AG04450 (cell line): ENCODE measurements around the gene DXO. TPM values are rescaled to one million over a fixed set of nuclear protein-coding genes. Genes with fewer than 3 reads are reported as not detected.

Source experiments
- CTCF ChIA-PET: fragments of 300-600, 350-600 bp; formaldehyde crosslinking; extraction: SDS; loops from one replicate; lab custom pipeline; 2022; ENCODE audit warnings: antibody characterized with exemption, inconsistent platforms; lab: Charles Lee
- POLR2A ChIA-PET: fragments of 350-600 bp; formaldehyde crosslinking; extraction: SDS; loops from one replicate; lab custom pipeline; 2021; ENCODE audit warnings: antibody characterized with exemption, inconsistent platforms; lab: Yijun Ruan, JAX
- DNase-seq: peaks from one replicate; pipeline ENCODE4 v3.0.0-alpha.2; 2011; ENCODE audit warnings: low read depth, low spot score
- H3K27ac ChIP-seq: one replicate; pipeline ENCODE4 v1.5.1; 2012; ENCODE audit warnings: low read depth, low read length, control low read depth
- H3K27me3 ChIP-seq: one replicate; pipeline ENCODE4 v1.6.0; 2012; ENCODE audit warnings: low read length; ENCODE audit not compliant: control insufficient read depth, insufficient read depth
- H3K4me3 ChIP-seq: 2 replicates; pipeline ENCODE4 v1.5.1; 2011; ENCODE audit warnings: mild to moderate bottlenecking, low read depth, low read length, control low read depth
- H3K9me3 ChIP-seq: 2 replicates; pipeline ENCODE4 v1.5.1; 2012; ENCODE audit warnings: low read length; ENCODE audit not compliant: control insufficient read depth, insufficient read depth
- polyA plus RNA-seq: library from polyadenylated mRNA; depleted of rRNA; stranded (reverse); fragments of >200 nt; gene quantifications from 2 replicates; pipeline ENCODE4 v1.2.3, GENCODE V29; 2011
- TF ChIP-seq, protein P1 (sequence below): IDR thresholded peaks from 2 replicates; pipeline ENCODE4 v1.5.1; 2011; ENCODE audit warnings: low read depth, low read length, control low read depth, inconsistent platforms

Gene DXO
- polyA plus RNA-seq, 1 experiment: 11.4 TPM

DNA sequence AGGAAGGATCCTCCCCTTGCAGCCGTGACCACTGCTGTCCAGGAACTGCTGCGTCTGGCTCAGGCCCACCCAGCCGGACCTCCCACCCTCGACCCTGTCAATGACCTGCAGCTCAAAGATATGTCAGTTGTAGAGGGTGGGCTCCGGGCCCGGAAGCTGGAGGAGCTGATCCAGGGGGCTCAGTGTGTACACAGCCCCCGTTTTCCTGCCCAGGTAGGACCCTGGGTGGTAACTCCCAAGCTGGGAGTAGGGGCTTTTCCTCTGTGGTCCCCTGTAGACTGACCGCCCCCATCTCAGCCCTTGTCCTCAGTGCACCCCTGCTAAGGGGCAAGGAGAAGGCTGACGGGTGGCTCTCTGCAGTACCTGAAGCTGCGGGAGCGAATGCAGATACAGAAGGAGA is 3.6 kb downstream of the DXO start:
- ChIA-PET CTCF (no interaction called here), POLR2A (interaction anchor here (0.6 to 1.5 kb wide), 2 partner anchors 9 to 178 kb away, joined by 5 read pairs; partner anchors contain the start of gene SKIC2)
- H3K9me3 ChIP-seq: no peaks in the 10 kb centered on the region; the same call in 1 of the 2 replicates
- DNase-seq: no peak
- TF ChIP-seq, protein P1, sequence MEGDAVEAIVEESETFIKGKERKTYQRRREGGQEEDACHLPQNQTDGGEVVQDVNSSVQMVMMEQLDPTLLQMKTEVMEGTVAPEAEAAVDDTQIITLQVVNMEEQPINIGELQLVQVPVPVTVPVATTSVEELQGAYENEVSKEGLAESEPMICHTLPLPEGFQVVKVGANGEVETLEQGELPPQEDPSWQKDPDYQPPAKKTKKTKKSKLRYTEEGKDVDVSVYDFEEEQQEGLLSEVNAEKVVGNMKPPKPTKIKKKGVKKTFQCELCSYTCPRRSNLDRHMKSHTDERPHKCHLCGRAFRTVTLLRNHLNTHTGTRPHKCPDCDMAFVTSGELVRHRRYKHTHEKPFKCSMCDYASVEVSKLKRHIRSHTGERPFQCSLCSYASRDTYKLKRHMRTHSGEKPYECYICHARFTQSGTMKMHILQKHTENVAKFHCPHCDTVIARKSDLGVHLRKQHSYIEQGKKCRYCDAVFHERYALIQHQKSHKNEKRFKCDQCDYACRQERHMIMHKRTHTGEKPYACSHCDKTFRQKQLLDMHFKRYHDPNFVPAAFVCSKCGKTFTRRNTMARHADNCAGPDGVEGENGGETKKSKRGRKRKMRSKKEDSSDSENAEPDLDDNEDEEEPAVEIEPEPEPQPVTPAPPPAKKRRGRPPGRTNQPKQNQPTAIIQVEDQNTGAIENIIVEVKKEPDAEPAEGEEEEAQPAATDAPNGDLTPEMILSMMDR: no peak
- no peaks in the 10 kb centered on the region for H3K27me3 ChIP-seq
- H3K4me3 ChIP-seq: no peak overlapping the region
- H3K27ac ChIP-seq: no peak overlapping the region

DNA sequence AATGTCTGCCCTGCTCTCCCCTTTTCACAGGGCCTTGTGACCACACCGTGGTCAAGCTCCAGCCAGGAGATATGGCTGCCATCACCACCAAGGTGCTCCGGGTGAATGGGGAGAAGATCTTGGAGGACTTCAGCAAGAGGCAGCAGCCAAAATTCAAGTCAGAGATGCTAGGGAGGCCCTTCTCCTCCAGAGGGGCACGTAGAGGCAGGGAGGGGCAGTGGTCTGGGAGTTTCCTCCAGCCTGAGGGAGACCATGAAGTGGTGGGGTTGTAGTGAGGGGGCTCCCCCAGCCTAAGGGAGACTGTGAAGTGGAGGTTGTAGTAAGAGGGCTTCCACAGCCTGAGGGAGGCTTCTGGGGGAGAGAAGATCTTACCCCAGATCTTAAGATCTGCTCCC is 4.0 kb downstream of the DXO start:
- CTCF ChIA-PET: no interaction called here
- Histone ChIP-seq H3K27me3 (no peaks in the 10 kb centered on the region), H3K9me3 (no peaks in the 10 kb centered on the region; the same call in 1 of the 2 replicates), H3K27ac (no peak overlapping the region), H3K4me3 (no peak overlapping the region)
- TF ChIP-seq, protein P1: no peak
- no peak for DNase-seq
- POLR2A ChIA-PET: interaction anchor here (0.6 kb wide), 1 partner anchor 177 kb away, joined by 5 read pairs; no protein-coding TSS in a partner anchor

- CTCF ChIA-PET: interaction anchor here (2.6 kb wide), 1 partner anchor 15 kb away, joined by 10 read pairs; no protein-coding TSS in a partner anchor
- DNase-seq: no peak
- TF ChIP-seq, protein P1: no peak
- Histone ChIP-seq H3K27me3 (no peaks in the 10 kb centered on the region), H3K4me3 (no peak overlapping the region), H3K9me3 (no peaks in the 10 kb centered on the region; the same call in 1 of the 2 replicates), H3K27ac (no peak overlapping the region)
- POLR2A ChIA-PET: interaction anchor here (0.6 kb wide), 1 partner anchor 177 kb away, joined by 5 read pairs; no protein-coding TSS in a partner anchor
These were observed 4.7 kb downstream of the DXO start for GRCh38 chr6:31966997-31967925.

DNA sequence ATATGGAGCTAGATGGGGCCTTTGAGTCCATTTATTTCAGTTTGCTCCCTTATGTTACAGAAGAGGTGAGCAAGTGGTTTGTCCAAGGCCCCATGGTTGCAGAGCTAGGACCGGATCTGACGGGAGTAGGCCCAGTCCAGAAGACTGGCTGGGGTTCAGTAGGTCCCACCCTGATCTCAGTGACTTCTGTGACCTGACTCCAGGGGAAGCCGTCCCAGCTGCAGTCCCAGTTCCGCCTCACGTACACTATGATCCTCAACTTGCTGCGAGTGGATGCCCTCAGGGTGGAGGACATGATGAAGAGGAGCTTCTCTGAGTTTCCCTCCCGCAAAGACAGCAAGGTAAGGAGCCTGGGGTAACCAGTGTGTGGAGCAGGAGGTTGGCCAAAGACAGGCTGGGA is 5.4 kb downstream of the DXO start:
- ChIA-PET CTCF (interaction anchor here (2.6 kb wide), 1 partner anchor 14 kb away, joined by 10 read pairs; no protein-coding TSS in a partner anchor), POLR2A (no interaction called here)
- no peak overlapping the region for H3K4me3 ChIP-seq
- no peak overlapping the region for H3K27ac ChIP-seq
- TF ChIP-seq, protein P1: no peak
- no peak for DNase-seq
- no peaks in the 10 kb centered on the region; the same call in 1 of the 2 replicates for H3K9me3 ChIP-seq
- no peaks in the 10 kb centered on the region for H3K27me3 ChIP-seq

GRCh38 chr6:31965700-31966099 is 6.2 kb downstream of the DXO start:
- Histone ChIP-seq H3K9me3 (no peaks in the 10 kb centered on the region; the same call in 1 of the 2 replicates), H3K27ac (no peak overlapping the region), H3K27me3 (no peaks in the 10 kb centered on the region), H3K4me3 (no peak overlapping the region)
- POLR2A ChIA-PET: no interaction called here
- DNase-seq: no peak
- TF ChIP-seq, protein P1: no peak
- CTCF ChIA-PET: interaction anchor here (2.6 kb wide), 1 partner anchor 14 kb away, joined by 10 read pairs; no protein-coding TSS in a partner anchor
